H9 (cell line): Measurements from ENCODE around the gene FAM53C. TPM values are rescaled to one million over a fixed set of nuclear protein-coding genes. Genes with fewer than 3 reads are reported as not detected.

ENCODE experiments used
- DNase-seq: peaks from one replicate; pipeline ENCODE4 v3.0.0-alpha.2; 2017
- H2AFZ ChIP-seq: one replicate; pipeline ENCODE4 v1.6.1; 2013; ENCODE audit warnings: mild to moderate bottlenecking, low read length, control low read depth, moderate library complexity
- H2AK5ac ChIP-seq: 2 replicates; pipeline ENCODE4 v1.6.1; 2013; ENCODE audit warnings: low read length, control low read depth, mixed read lengths; ENCODE audit not compliant: insufficient read length
- H2BK120ac ChIP-seq: one replicate; pipeline ENCODE4 v1.6.1; 2013; ENCODE audit warnings: low read depth, mild to moderate bottlenecking, low read length, control low read depth, inconsistent platforms; ENCODE audit not compliant: poor library complexity, severe bottlenecking
- H2BK12ac ChIP-seq: 2 replicates; pipeline ENCODE4 v1.6.1; 2013; ENCODE audit warnings: low read length, control low read depth, mixed read lengths, low read depth; ENCODE audit not compliant: insufficient read length
- H2BK15ac ChIP-seq: 2 replicates; pipeline ENCODE4 v1.6.1; 2013; ENCODE audit warnings: low read depth, low read length, control low read depth
- H2BK20ac ChIP-seq: one replicate; pipeline ENCODE4 v1.6.1; 2013; ENCODE audit warnings: low read depth, mild to moderate bottlenecking, low read length, control low read depth, inconsistent platforms; ENCODE audit not compliant: poor library complexity, severe bottlenecking
- H2BK5ac ChIP-seq: 2 replicates; pipeline ENCODE4 v1.6.1; 2013; ENCODE audit warnings: low read length, control low read depth, mixed read lengths; ENCODE audit not compliant: insufficient read length
- H3K14ac ChIP-seq: 2 replicates; pipeline ENCODE4 v1.6.1; 2013; ENCODE audit warnings: low read length, control low read depth; ENCODE audit not compliant: insufficient read depth
- H3K18ac ChIP-seq: 2 replicates; pipeline ENCODE4 v1.6.1; 2013; ENCODE audit warnings: low read depth, mild to moderate bottlenecking, mixed read lengths, low read length, control low read depth; ENCODE audit not compliant: insufficient read length
- H3K23ac ChIP-seq: 2 replicates; pipeline ENCODE4 v1.6.1; 2013; ENCODE audit warnings: low read length, control low read depth, mixed read lengths, low read depth; ENCODE audit not compliant: insufficient read length
- H3K23me2 ChIP-seq: 2 replicates; pipeline ENCODE4 v1.6.1; 2013; ENCODE audit warnings: low read depth, mild to moderate bottlenecking, mixed read lengths, low read length, control low read depth; ENCODE audit not compliant: insufficient read length, poor library complexity, severe bottlenecking
- H3K27ac ChIP-seq: 2 replicates; pipeline ENCODE4 v1.5.1; 2013; ENCODE audit warnings: low read length, control low read depth, mixed read lengths, low read depth; ENCODE audit not compliant: insufficient read length
- H3K27me3 ChIP-seq: 2 replicates; pipeline ENCODE4 v1.6.1; 2013; ENCODE audit warnings: low read length, control low read depth, inconsistent platforms; ENCODE audit not compliant: insufficient read depth
- H3K4ac ChIP-seq: 2 replicates; pipeline ENCODE4 v1.6.1; 2013; ENCODE audit warnings: low read depth, mild to moderate bottlenecking, control low read depth, inconsistent platforms, low read length, moderate library complexity
- H3K4me1 ChIP-seq: 2 replicates; pipeline ENCODE4 v1.6.1; 2013; ENCODE audit warnings: low read length, control low read depth, inconsistent platforms; ENCODE audit not compliant: insufficient read depth
- H3K4me2 ChIP-seq: 2 replicates; pipeline ENCODE4 v1.6.1; 2013; ENCODE audit warnings: low read length, control low read depth, mixed read lengths; ENCODE audit not compliant: insufficient read length, insufficient read depth
- H3K56ac ChIP-seq: 2 replicates; pipeline ENCODE4 v1.6.1; 2013; ENCODE audit warnings: low read depth, mild to moderate bottlenecking, mixed read lengths, low read length, control low read depth; ENCODE audit not compliant: insufficient read length
- H3K79me1 ChIP-seq: 2 replicates; pipeline ENCODE4 v1.6.1; 2013; ENCODE audit warnings: low read depth, mild to moderate bottlenecking, moderate library complexity, low read length, control low read depth, inconsistent platforms; ENCODE audit not compliant: insufficient read depth, poor library complexity, severe bottlenecking
- H3K79me2 ChIP-seq: 2 replicates; pipeline ENCODE4 v1.6.1; 2013; ENCODE audit warnings: low read length, control low read depth, inconsistent platforms; ENCODE audit not compliant: insufficient read depth
- H3K9ac ChIP-seq: 2 replicates; pipeline ENCODE4 v1.6.1; 2013; ENCODE audit warnings: low read length, control low read depth, mixed read lengths; ENCODE audit not compliant: insufficient read length; ENCODE audit errors: extremely low read depth
- H3K9me3 ChIP-seq: one replicate; pipeline ENCODE4 v1.6.1; 2013; ENCODE audit warnings: low read depth, low read length, inconsistent platforms; ENCODE audit not compliant: control insufficient read depth
- H3T11ph ChIP-seq: one replicate; pipeline ENCODE4 v1.6.1; 2013; ENCODE audit warnings: mild to moderate bottlenecking, low read length, control low read depth, inconsistent platforms
- H4K20me1 ChIP-seq: one replicate; pipeline ENCODE4 v1.6.1; 2013; ENCODE audit not compliant: control insufficient read depth, insufficient read length, insufficient read depth
- H4K5ac ChIP-seq: 2 replicates; pipeline ENCODE4 v1.6.1; 2013; ENCODE audit warnings: low read depth, mild to moderate bottlenecking, mixed read lengths, low read length, control low read depth; ENCODE audit not compliant: insufficient read length
- H4K8ac ChIP-seq: replicated peaks from 2 replicates; pipeline ENCODE4 v1.6.1; 2013; ENCODE audit warnings: low read length, control low read depth, mixed read lengths, low read depth; ENCODE audit not compliant: insufficient read length
- H4K91ac ChIP-seq: 2 replicates; pipeline ENCODE4 v1.6.1; 2013; ENCODE audit warnings: low read depth, mild to moderate bottlenecking, moderate library complexity, mixed read lengths, low read length, control low read depth; ENCODE audit not compliant: insufficient read length
- H3K27ac Mint-ChIP-seq, 3 experiments: 2 replicates in 2 of 3; 3 replicates in 1 of 3; pipeline ENCODE4 v1.8.0; 2020 to 2021; ENCODE audit warnings: mixed read lengths in 3 of 3, mild to moderate bottlenecking in 1 of 3, moderate library complexity in 1 of 3
- H3K27me3 Mint-ChIP-seq: 2 replicates; pipeline ENCODE4 v1.8.0; 2021; ENCODE audit warnings: low read depth, mild to moderate bottlenecking, moderate library complexity, mixed read lengths
- H3K36me3 Mint-ChIP-seq, 3 experiments: 2 replicates in 2 of 3; 3 replicates in 1 of 3; pipeline ENCODE4 v1.8.0; 2020 to 2021; ENCODE audit warnings: low read depth in 3 of 3, mixed read lengths in 3 of 3; ENCODE audit not compliant: insufficient read depth in 1 of 3
- H3K4me1 Mint-ChIP-seq, 2 experiments: 2 replicates each; pipeline ENCODE4 v1.8.0; 2020; ENCODE audit warnings: mixed read lengths in 2 of 2
- H3K4me3 Mint-ChIP-seq, 2 experiments: 2 replicates in 1 of 2; 3 replicates in 1 of 2; pipeline ENCODE4 v1.8.0; 2020 to 2021; ENCODE audit warnings: mild to moderate bottlenecking in 2 of 2, mixed read lengths in 2 of 2, moderate library complexity in 1 of 2
- H3K9me3 Mint-ChIP-seq, 2 experiments: 2 replicates in 1 of 2; 3 replicates in 1 of 2; pipeline ENCODE4 v1.8.0; 2020; ENCODE audit warnings: mild to moderate bottlenecking in 2 of 2, mixed read lengths in 2 of 2, moderate library complexity in 1 of 2
- WGBS: extraction: QIAGEN DNeasy Blood & Tissue Kit; methylation state at CpG from one replicate; pipeline ENCODE4 v1.1.7; 2013; ENCODE audit warnings: missing lambda C conversion rate, low lambda C conversion rate, mixed read lengths; ENCODE audit not compliant: insufficient read length; ENCODE audit errors: extremely low coverage; 5-methylcytosine and 5-hydroxymethylcytosine counted together
- total RNA-seq: library from RNA; stranded (reverse); gene quantifications from 2 replicates; pipeline ENCODE4 v1.2.1, GENCODE V29; 2021
- TF ChIP-seq, protein P1 (sequence below): fragments of 200-600 bp; sonication (generic); conservative IDR thresholded peaks from 3 replicates; pipeline ENCODE4 v1.8.0; 2021; ENCODE audit warnings: antibody characterized with exemption, mild to moderate bottlenecking

FAM53C gene
- total RNA-seq, 1 experiment from 2014 or later, result 59.6 TPM

GRCh38 chr5:138349852-138350562, 11.9 kb downstream of the FAM53C start:
- no peak overlapping the region for H2BK20ac ChIP-seq
- H3K56ac ChIP-seq, result no peak overlapping the region
- H3K79me2 ChIP-seq, result peaks cover 15% of the 10 kb centered on the region; the same call in 1 of the 2 replicates
- H4K20me1 ChIP-seq, result no peaks in the 10 kb centered on the region
- no peak overlapping the region for H3K4me2 ChIP-seq
- H3K23me2 ChIP-seq, result peaks cover 9% of the 10 kb centered on the region
- no peak overlapping the region for H3K4me3 Mint-ChIP-seq
- no peak overlapping the region for H4K91ac ChIP-seq
- H3K18ac ChIP-seq, result no peak overlapping the region
- no peak overlapping the region for H3T11ph ChIP-seq
- H3K23ac ChIP-seq, result no peak overlapping the region
- H3K4me1 ChIP-seq, result peaks cover 3% of the 10 kb centered on the region
- no peak overlapping the region for H4K5ac ChIP-seq
- no peak overlapping the region for H3K4ac ChIP-seq
- peak overlapping the region in 1 of 3 experiments; percentile 28; a peak in 2 of 7 replicates for H3K27ac Mint-ChIP-seq
- no peak overlapping the region for H4K8ac ChIP-seq
- H3K36me3 Mint-ChIP-seq, result peaks cover 31 to 59% (median 47%) of the 10 kb centered on the region in 3 experiments
- H3K27me3 ChIP-seq, result no peaks in the 10 kb centered on the region
- WGBS, result no CpG with 5 or more reads among the region's 1 CpG
- no peak overlapping the region for H3K14ac ChIP-seq
- H2BK12ac ChIP-seq, result no peak overlapping the region
- TF ChIP-seq, protein P1, sequence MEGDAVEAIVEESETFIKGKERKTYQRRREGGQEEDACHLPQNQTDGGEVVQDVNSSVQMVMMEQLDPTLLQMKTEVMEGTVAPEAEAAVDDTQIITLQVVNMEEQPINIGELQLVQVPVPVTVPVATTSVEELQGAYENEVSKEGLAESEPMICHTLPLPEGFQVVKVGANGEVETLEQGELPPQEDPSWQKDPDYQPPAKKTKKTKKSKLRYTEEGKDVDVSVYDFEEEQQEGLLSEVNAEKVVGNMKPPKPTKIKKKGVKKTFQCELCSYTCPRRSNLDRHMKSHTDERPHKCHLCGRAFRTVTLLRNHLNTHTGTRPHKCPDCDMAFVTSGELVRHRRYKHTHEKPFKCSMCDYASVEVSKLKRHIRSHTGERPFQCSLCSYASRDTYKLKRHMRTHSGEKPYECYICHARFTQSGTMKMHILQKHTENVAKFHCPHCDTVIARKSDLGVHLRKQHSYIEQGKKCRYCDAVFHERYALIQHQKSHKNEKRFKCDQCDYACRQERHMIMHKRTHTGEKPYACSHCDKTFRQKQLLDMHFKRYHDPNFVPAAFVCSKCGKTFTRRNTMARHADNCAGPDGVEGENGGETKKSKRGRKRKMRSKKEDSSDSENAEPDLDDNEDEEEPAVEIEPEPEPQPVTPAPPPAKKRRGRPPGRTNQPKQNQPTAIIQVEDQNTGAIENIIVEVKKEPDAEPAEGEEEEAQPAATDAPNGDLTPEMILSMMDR, result no peak
- H3K9me3 Mint-ChIP-seq, result peaks cover 0 to 4% of the 10 kb centered on the region in 2 experiments; a peak in 1 of 5 replicates
- H3K9ac ChIP-seq, result no peak overlapping the region
- no peak overlapping the region for H2BK15ac ChIP-seq
- H2AK5ac ChIP-seq, result no peak overlapping the region
- H3K9me3 ChIP-seq, result no peaks in the 10 kb centered on the region
- H2AFZ ChIP-seq, result no peak overlapping the region
- no peak for DNase-seq
- no peak overlapping the region for H2BK5ac ChIP-seq
- no peaks in the 10 kb centered on the region for H3K79me1 ChIP-seq
- peaks cover 18 to 20% of the 10 kb centered on the region in 2 experiments for H3K4me1 Mint-ChIP-seq
- H3K27ac ChIP-seq, result no peak overlapping the region
- H2BK120ac ChIP-seq, result no peak overlapping the region
- H3K27me3 Mint-ChIP-seq, result no peaks in the 10 kb centered on the region
